H1 (cell line): ENCODE measurements around the gene PHAX. TPM values are rescaled to one million over a fixed set of nuclear protein-coding genes. Genes with fewer than 3 reads are reported as not detected.

Experiments used
- CTCF ChIA-PET: fragments of 300-600 bp; sonication (Branson Sonifier 250); formaldehyde crosslinking; loops from one replicate; lab custom pipeline; 2021; ENCODE audit not compliant: partially characterized antibody; lab: Charles Lee
- POLR2A ChIA-PET: fragments of 300-600 bp; sonication (Branson Sonifier 250); formaldehyde crosslinking; loops from one replicate; lab custom pipeline; 2021; ENCODE audit warnings: inconsistent platforms; ENCODE audit not compliant: partially characterized antibody; lab: Charles Lee
- DNase-seq, 2 experiments: peaks; one replicate each; pipeline versions ENCODE4 v3.0.0 to v3.0.0-alpha.2; 2010 to 2022; ENCODE audit warnings: low spot score in 2 of 2, low read depth in 1 of 2, mixed read lengths in 1 of 2
- FAIRE-seq: peaks from 2 replicates; lab custom pipeline; 2011; peaks lifted over from hg19 to GRCh38; lab: Jason Lieb, UNC
- H2AFZ ChIP-seq: 2 replicates; pipeline ENCODE4 v1.8.1; 2012; ENCODE audit warnings: low read length, inconsistent platforms
- H2AK5ac ChIP-seq: 2 replicates; pipeline ENCODE4 v1.6.1; 2013; ENCODE audit warnings: low read depth, low read length
- H2BK120ac ChIP-seq: replicated peaks from 2 replicates; pipeline ENCODE3; 2013; ENCODE audit warnings: low read depth, low read length, inconsistent platforms
- H2BK12ac ChIP-seq: 2 replicates; pipeline ENCODE4 v1.6.1; 2013; ENCODE audit warnings: low read depth, low read length
- H2BK15ac ChIP-seq: 2 replicates; pipeline ENCODE4 v1.6.1; 2013; ENCODE audit warnings: low read length
- H2BK20ac ChIP-seq: 2 replicates; pipeline ENCODE4 v1.6.1; 2013; ENCODE audit warnings: low read length
- H2BK5ac ChIP-seq: 2 replicates; pipeline ENCODE4 v1.6.1; 2013; ENCODE audit warnings: low read depth, low read length
- H3K14ac ChIP-seq: 2 replicates; pipeline ENCODE4 v1.6.1; 2013; ENCODE audit warnings: inconsistent platforms; ENCODE audit not compliant: insufficient read length
- H3K18ac ChIP-seq: 2 replicates; pipeline ENCODE4 v1.6.1; 2013; ENCODE audit warnings: low read length; ENCODE audit errors: extremely low read depth
- H3K23ac ChIP-seq: 2 replicates; pipeline ENCODE4 v1.6.1; 2013; ENCODE audit warnings: inconsistent platforms; ENCODE audit not compliant: insufficient read length
- H3K23me2 ChIP-seq: 2 replicates; pipeline ENCODE4 v1.6.1; 2013; ENCODE audit warnings: low read depth, low read length
- H3K27ac ChIP-seq: 2 replicates; pipeline ENCODE4 v1.6.1; 2011; ENCODE audit warnings: low read depth, low read length, inconsistent platforms
- H3K27me3 ChIP-seq, 4 experiments: replicated peaks in 1 of 4; 1 replicate in 1 of 4; 2 replicates in 3 of 4; pipeline versions ENCODE4 v1.6.1 to v1.8.1; 2011 to 2013; ENCODE audit warnings: low read length in 3 of 4, mild to moderate bottlenecking in 3 of 4, inconsistent platforms in 2 of 4, mixed read lengths in 2 of 4, moderate library complexity in 1 of 4; ENCODE audit not compliant: control insufficient read depth in 3 of 4, insufficient read depth in 3 of 4; ENCODE audit errors: extremely low read depth in 1 of 4
- H3K36me3 ChIP-seq, 4 experiments: 2 replicates each; pipeline versions ENCODE4 v1.6.1 to v1.8.1; 2011 to 2013; ENCODE audit warnings: mild to moderate bottlenecking in 4 of 4, low read length in 3 of 4, moderate library complexity in 2 of 4, control low read depth in 1 of 4, inconsistent platforms in 1 of 4; ENCODE audit not compliant: insufficient read depth in 4 of 4, control insufficient read depth in 2 of 4
- H3K4ac ChIP-seq: replicated peaks from 2 replicates; pipeline ENCODE3; 2013; ENCODE audit warnings: low read length, low read depth, mixed read lengths, inconsistent platforms; ENCODE audit not compliant: insufficient read length
- H3K4me1 ChIP-seq, 4 experiments: replicated peaks in 1 of 4; 1 replicate in 1 of 4; 2 replicates in 3 of 4; pipeline versions ENCODE4 v1.6.1 to v1.8.1; 2011 to 2013; ENCODE audit warnings: low read length in 3 of 4, inconsistent platforms in 2 of 4, mixed read lengths in 1 of 4; ENCODE audit not compliant: insufficient read depth in 4 of 4, control insufficient read depth in 3 of 4
- H3K4me2 ChIP-seq, 2 experiments: 2 replicates each; pipeline versions ENCODE4 v1.6.1 to v1.8.1; 2011 to 2013; ENCODE audit warnings: low read depth in 2 of 2, low read length in 2 of 2, control low read depth in 1 of 2, inconsistent platforms in 1 of 2, mild to moderate bottlenecking in 1 of 2; ENCODE audit not compliant: insufficient read depth in 1 of 2
- H3K4me3 ChIP-seq, 4 experiments: fragments of 200-600, 300-600 bp in 1 of 4; sonication (generic), shearing (Covaris generic), sonication (Bioruptor Twin) in 1 of 4; 2 replicates each; pipeline versions ENCODE4 v1.5.1 to v1.8.1; 2011 to 2016; ENCODE audit warnings: low read length in 4 of 4, low read depth in 3 of 4, control low read depth in 2 of 4, inconsistent platforms in 2 of 4, mild to moderate bottlenecking in 2 of 4, mixed read lengths in 1 of 4, moderate library complexity in 1 of 4; ENCODE audit not compliant: insufficient read depth in 2 of 4; ENCODE audit errors: extremely low read depth in 1 of 4
- H3K56ac ChIP-seq: replicated peaks from 2 replicates; pipeline ENCODE3; 2013; ENCODE audit warnings: low read depth, mild to moderate bottlenecking, mixed read lengths, low read length, inconsistent platforms; ENCODE audit not compliant: insufficient read length
- H3K79me1 ChIP-seq: 2 replicates; pipeline ENCODE4 v1.6.1; 2013; ENCODE audit warnings: low read depth, low read length, control low read depth
- H3K79me2 ChIP-seq, 2 experiments: 2 replicates each; pipeline versions ENCODE4 v1.6.1 to v1.8.1; 2012 to 2013; ENCODE audit warnings: low read length in 2 of 2, mild to moderate bottlenecking in 2 of 2, inconsistent platforms in 1 of 2; ENCODE audit not compliant: insufficient read depth in 2 of 2, control insufficient read depth in 1 of 2
- H3K9ac ChIP-seq, 4 experiments: replicated peaks in 1 of 4; 1 replicate in 1 of 4; 2 replicates in 3 of 4; pipeline versions ENCODE4 v1.6.1 to v1.8.1; 2011 to 2013; ENCODE audit warnings: low read depth in 3 of 4, low read length in 3 of 4, control low read depth in 2 of 4, mild to moderate bottlenecking in 2 of 4, moderate library complexity in 2 of 4, inconsistent platforms in 1 of 4; ENCODE audit errors: extremely low read depth in 1 of 4
- H3K9me3 ChIP-seq, 2 experiments: 2 replicates each; pipeline versions ENCODE4 v1.6.1 to v1.8.1; 2012 to 2013; ENCODE audit warnings: mild to moderate bottlenecking in 2 of 2, moderate library complexity in 2 of 2, control low read depth in 1 of 2, inconsistent platforms in 1 of 2, low read depth in 1 of 2, low read length in 1 of 2, mixed read lengths in 1 of 2; ENCODE audit not compliant: insufficient read depth in 2 of 2
- H4K20me1 ChIP-seq, 2 experiments: replicated peaks in 1 of 2; 2 replicates each; pipeline versions ENCODE3 to v1.8.1; 2011 to 2013; ENCODE audit warnings: inconsistent platforms in 2 of 2, low read length in 2 of 2, mild to moderate bottlenecking in 1 of 2; ENCODE audit not compliant: insufficient read depth in 2 of 2, control insufficient read depth in 1 of 2
- H4K5ac ChIP-seq: 2 replicates; pipeline ENCODE4 v1.6.1; 2013; ENCODE audit warnings: low read length, low read depth, mixed read lengths, inconsistent platforms; ENCODE audit not compliant: insufficient read length
- H4K8ac ChIP-seq: 2 replicates; pipeline ENCODE4 v1.8.0; 2013; ENCODE audit warnings: mild to moderate bottlenecking, moderate library complexity, low read length, inconsistent platforms; ENCODE audit not compliant: insufficient read depth; ENCODE audit errors: extremely low read depth
- H4K91ac ChIP-seq: replicated peaks from 2 replicates; pipeline ENCODE3; 2013; ENCODE audit warnings: low read length, mixed read lengths, inconsistent platforms; ENCODE audit not compliant: insufficient read length
- ATF3 ChIP-seq: IDR thresholded peaks from 2 replicates; pipeline ENCODE4 v1.6.1; 2011; ENCODE audit warnings: low read depth, mild to moderate bottlenecking, low read length; ENCODE audit not compliant: insufficient read depth
- RXRA ChIP-seq: IDR thresholded peaks from 2 replicates; pipeline ENCODE4 v1.6.1; 2011; ENCODE audit warnings: low read depth, mild to moderate bottlenecking, low read length, moderate library complexity; ENCODE audit not compliant: insufficient read depth
- WGBS, 2 experiments: shearing (Covaris generic) in 1 of 2; methylation state at CpG; one replicate each; pipeline versions ENCODE4 v1.1.6 to v1.1.7; 2013 to 2015; ENCODE audit warnings: low lambda C conversion rate in 2 of 2, mixed read lengths in 2 of 2, inconsistent platforms in 1 of 2, low coverage in 1 of 2, missing lambda C conversion rate in 1 of 2; ENCODE audit not compliant: insufficient replicate concordance in 2 of 2, insufficient coverage in 1 of 2, insufficient read length in 1 of 2; ENCODE audit errors: extremely low coverage in 1 of 2, missing lambda C conversion rate in 1 of 2; 5-methylcytosine and 5-hydroxymethylcytosine counted together
- polyA plus RNA-seq, 7 experiments: library from polyadenylated mRNA; depleted of rRNA in 3 of 7; stranded (reverse) in 5 of 7; unstranded in 2 of 7; fragments of >200 nt in 5 of 7; fragments of 200-250 nt in 2 of 7; gene quantifications; 1 replicate in 5 of 7; 2 replicates in 1 of 7; 4 replicates in 1 of 7; pipeline versions ENCODE4 v1.2.1 to v1.2.3, GENCODE V29; 2011 to 2013; ENCODE audit warnings: missing spikeins in 2 of 7, mixed read lengths in 2 of 7
- total RNA-seq: library from RNA; stranded (reverse); fragmentation: NEBNext Ultra II Directional; extraction: Animal tissue kit (Norgen Biotek cat#: 25700); gene quantifications from 2 replicates; pipeline ENCODE4 v1.2.1, GENCODE V29; 2021

PHAX gene
- total and polyA plus RNA-seq, 2 of the 8 experiments (the other 6 are each of a cell fraction or from before 2014, with no cell fraction given), result 32.1 to 59.5 TPM

DNA sequence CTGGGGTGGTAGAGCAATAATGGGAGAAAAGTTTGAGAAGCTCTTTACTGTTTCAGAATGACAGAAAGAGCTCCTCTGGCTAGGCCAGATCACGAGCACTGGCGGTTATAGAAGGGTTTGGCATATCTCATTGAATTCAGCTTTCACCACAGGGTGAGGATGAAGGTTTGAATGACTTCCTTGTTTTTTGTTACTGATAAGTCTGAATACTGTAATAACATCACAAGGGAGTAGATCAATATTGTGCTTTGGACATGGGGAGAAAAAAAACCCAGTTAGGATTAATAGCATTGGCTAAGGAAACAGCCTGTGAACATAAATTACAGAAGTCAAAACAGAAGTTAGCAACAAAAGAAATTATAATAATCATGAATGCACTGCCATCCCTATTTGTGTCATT is 9.4 kb downstream of the PHAX start:
- Histone ChIP-seq H3K56ac (no peak overlapping the region), H2AK5ac (no peak overlapping the region), H3K4me3 (no peak overlapping the region), H3K27ac (no peak overlapping the region), H2BK12ac (no peak overlapping the region), H3K14ac (no peak overlapping the region), H3K4me1 (no peaks in the 10 kb centered on the region), H3K79me1 (no peaks in the 10 kb centered on the region; the same call in 1 of the 2 replicates), H3K9ac (no peak overlapping the region), H4K5ac (no peak overlapping the region), H3K23me2 (no peaks in the 10 kb centered on the region), H3K18ac (no peak overlapping the region), H4K91ac (no peak overlapping the region), H3K9me3 (no peaks in the 10 kb centered on the region), H2BK120ac (no peak overlapping the region), H3K4me2 (no peak overlapping the region), H3K4ac (no peak overlapping the region), H4K20me1 (peaks cover 2 to 3% of the 10 kb centered on the region in 2 experiments), H3K23ac (no peak overlapping the region), H3K36me3 (peaks cover 8 to 46% (median 25%) of the 10 kb centered on the region in 4 experiments; a peak in 7 of 8 replicates), H2BK15ac (no peak overlapping the region), H3K79me2 (peaks cover 10 to 87% of the 10 kb centered on the region in 2 experiments), H4K8ac (no peak overlapping the region), H2BK5ac (no peak overlapping the region), H2AFZ (no peak overlapping the region), H3K27me3 (no peaks in the 10 kb centered on the region), H2BK20ac (no peak overlapping the region)
- POLR2A ChIA-PET, result interaction anchor here (1.0 to 3.2 kb wide), 6 partner anchors 9 to 17 kb away, joined by 3 to 20 read pairs (median 5); partner anchors contain the start of genes ALDH7A1 and PHAX
- 98% methylated on average over 2 of the region's 2 CpGs; no CpG with 5 or more reads in 1 of the 2 experiments for WGBS, 2 experiments
- TF ChIP-seq RXRA (no peak), ATF3 (no peak)
- CTCF ChIA-PET, result interaction anchor here (0.7 to 2.6 kb wide), 4 partner anchors 9 to 271 kb away, joined by 3 to 13 read pairs (median 4); partner anchors contain the start of gene PHAX
- FAIRE-seq (no peak), DNase-seq (no peak)
